ENCODE measurements around the gene SLC36A4. TPM values are rescaled to one million over a fixed set of nuclear protein-coding genes. Genes with fewer than 3 reads are reported as not detected.

Gene SLC36A4
- total and polyA plus RNA-seq, 2 of the 13 experiments (the other 11 are each of a cell fraction or from before 2014, with no cell fraction given), result 7.3 to 9.5 TPM

DNA sequence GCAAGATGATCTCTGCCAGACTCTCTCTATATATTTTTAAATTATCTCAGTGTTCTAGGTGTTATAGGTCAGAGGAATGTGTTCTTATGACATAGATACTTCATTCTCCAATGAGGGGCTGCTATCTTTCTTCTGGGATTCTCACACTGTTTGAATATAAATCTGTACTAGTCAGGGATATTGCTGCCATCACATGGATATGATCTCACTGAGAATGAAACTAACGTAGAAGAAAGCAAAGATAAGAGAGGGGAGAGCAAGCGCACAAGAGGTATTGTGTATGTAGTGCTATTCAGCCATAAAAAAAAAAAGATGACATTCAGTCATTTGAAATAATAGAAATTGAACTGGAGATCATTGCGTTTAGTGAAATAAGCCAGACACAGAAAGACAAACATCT is 42.2 kb upstream of the SLC36A4 start:
- ChIA-PET CTCF (ENCODE audit: low intra/inter-chr PET ratio, low total read pairs) (no interaction called here), POLR2A (no interaction called here)
- Histone ChIP-seq H3K79me2 (ENCODE audit: insufficient read depth, low read length) (no peaks in the 10 kb centered on the region), H3K4me1 (ENCODE audit: insufficient read depth, low read length) (no peaks in the 10 kb centered on the region), H3K4me3 (replicated peaks in 1 of 3; ENCODE audit: insufficient read depth in 1 of 3, low read depth in 2 of 3, low read length in 3 of 3) (no peak overlapping the region), H3K4me2 (ENCODE audit: low read depth, low read length) (no peak overlapping the region), H4K20me1 (ENCODE audit: insufficient read depth, low read length) (no peaks in the 10 kb centered on the region), H3K27ac (ENCODE audit: extremely low read length, insufficient read depth, low read length) (no peak overlapping the region), H3K27me3 (ENCODE audit: control insufficient read depth in 1 of 2, insufficient read depth in 2 of 2, low read length in 2 of 2) (no peaks in the 10 kb centered on the region), H2AFZ (ENCODE audit: low read length) (no peak overlapping the region), H3K36me3 (replicated peaks in 1 of 2; ENCODE audit: control insufficient read depth in 1 of 2, insufficient read depth in 2 of 2, low read length in 2 of 2) (no peaks in the 10 kb centered on the region), H3K9me3 (ENCODE audit: low read length) (no peaks in the 10 kb centered on the region), H3K9ac (ENCODE audit: insufficient read depth, low read depth, low read length) (no peak overlapping the region)
- no peak for DNase-seq (ENCODE audit: low spot score)
- in situ Hi-C loops (cut with HindIII; ENCODE audit: extremely low pct_ligation_motif_present, low pct_unique_long_range_greater_than_20kb) (loop anchor here (5.0 kb wide), 2 partner anchors 302 to 412 kb away; partner anchors contain the start of gene SMCO4), intact Hi-C loops (cut with micrococcal nuclease; ENCODE audit: unreplicated experiment) (no loop called here)
- ATAC-seq, result no peak
- 10% methylated on average over 3 of the region's 3 CpGs for WGBS (ENCODE audit: low lambda C conversion rate)
- no TSS peak for BruUV-seq (replicated peaks)
- TF ChIP-seq, protein P1, sequence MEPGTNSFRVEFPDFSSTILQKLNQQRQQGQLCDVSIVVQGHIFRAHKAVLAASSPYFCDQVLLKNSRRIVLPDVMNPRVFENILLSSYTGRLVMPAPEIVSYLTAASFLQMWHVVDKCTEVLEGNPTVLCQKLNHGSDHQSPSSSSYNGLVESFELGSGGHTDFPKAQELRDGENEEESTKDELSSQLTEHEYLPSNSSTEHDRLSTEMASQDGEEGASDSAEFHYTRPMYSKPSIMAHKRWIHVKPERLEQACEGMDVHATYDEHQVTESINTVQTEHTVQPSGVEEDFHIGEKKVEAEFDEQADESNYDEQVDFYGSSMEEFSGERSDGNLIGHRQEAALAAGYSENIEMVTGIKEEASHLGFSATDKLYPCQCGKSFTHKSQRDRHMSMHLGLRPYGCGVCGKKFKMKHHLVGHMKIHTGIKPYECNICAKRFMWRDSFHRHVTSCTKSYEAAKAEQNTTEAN (CRISPR knock-in tag; conservative IDR thresholded peaks at IDR 0.05), result no peak
- no peak for TF ChIP-seq STAG1 (CRISPR knock-in tag; IDR thresholded peaks at IDR 0.05)
- TF ChIP-seq MEIS2 (CRISPR knock-in tag; IDR thresholded peaks at IDR 0.05), result no peak
- TF ChIP-seq CBX1 (IDR thresholded peaks at IDR 0.05; ENCODE audit: low read depth), result no peak
- TF ChIP-seq ZNF367 (CRISPR knock-in tag; IDR thresholded peaks at IDR 0.05; ENCODE audit: borderline replicate concordance), result no peak
- TF ChIP-seq, protein P2, sequence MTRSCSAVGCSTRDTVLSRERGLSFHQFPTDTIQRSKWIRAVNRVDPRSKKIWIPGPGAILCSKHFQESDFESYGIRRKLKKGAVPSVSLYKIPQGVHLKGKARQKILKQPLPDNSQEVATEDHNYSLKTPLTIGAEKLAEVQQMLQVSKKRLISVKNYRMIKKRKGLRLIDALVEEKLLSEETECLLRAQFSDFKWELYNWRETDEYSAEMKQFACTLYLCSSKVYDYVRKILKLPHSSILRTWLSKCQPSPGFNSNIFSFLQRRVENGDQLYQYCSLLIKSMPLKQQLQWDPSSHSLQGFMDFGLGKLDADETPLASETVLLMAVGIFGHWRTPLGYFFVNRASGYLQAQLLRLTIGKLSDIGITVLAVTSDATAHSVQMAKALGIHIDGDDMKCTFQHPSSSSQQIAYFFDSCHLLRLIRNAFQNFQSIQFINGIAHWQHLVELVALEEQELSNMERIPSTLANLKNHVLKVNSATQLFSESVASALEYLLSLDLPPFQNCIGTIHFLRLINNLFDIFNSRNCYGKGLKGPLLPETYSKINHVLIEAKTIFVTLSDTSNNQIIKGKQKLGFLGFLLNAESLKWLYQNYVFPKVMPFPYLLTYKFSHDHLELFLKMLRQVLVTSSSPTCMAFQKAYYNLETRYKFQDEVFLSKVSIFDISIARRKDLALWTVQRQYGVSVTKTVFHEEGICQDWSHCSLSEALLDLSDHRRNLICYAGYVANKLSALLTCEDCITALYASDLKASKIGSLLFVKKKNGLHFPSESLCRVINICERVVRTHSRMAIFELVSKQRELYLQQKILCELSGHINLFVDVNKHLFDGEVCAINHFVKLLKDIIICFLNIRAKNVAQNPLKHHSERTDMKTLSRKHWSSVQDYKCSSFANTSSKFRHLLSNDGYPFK (CRISPR knock-in tag; IDR thresholded peaks at IDR 0.05; ENCODE audit: borderline replicate concordance), result no peak
- no peak for TF ChIP-seq SAP130 (CRISPR knock-in tag; IDR thresholded peaks at IDR 0.05; ENCODE audit: low read depth)
- TF ChIP-seq, protein P3, sequence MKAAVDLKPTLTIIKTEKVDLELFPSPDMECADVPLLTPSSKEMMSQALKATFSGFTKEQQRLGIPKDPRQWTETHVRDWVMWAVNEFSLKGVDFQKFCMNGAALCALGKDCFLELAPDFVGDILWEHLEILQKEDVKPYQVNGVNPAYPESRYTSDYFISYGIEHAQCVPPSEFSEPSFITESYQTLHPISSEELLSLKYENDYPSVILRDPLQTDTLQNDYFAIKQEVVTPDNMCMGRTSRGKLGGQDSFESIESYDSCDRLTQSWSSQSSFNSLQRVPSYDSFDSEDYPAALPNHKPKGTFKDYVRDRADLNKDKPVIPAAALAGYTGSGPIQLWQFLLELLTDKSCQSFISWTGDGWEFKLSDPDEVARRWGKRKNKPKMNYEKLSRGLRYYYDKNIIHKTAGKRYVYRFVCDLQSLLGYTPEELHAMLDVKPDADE (CRISPR knock-in tag; IDR thresholded peaks at IDR 0.05), result no peak
- no peak for TF ChIP-seq ZNF256 (CRISPR knock-in tag; conservative IDR thresholded peaks at IDR 0.05)
- no peak for TF ChIP-seq HMG20B (CRISPR knock-in tag; conservative IDR thresholded peaks at IDR 0.05)
- no peak for TF ChIP-seq U2AF2 (IDR thresholded peaks at IDR 0.05; ENCODE audit: low read depth, low read length)
- TF ChIP-seq ERF (CRISPR knock-in tag; IDR thresholded peaks at IDR 0.05), result no peak
- no peak for TF ChIP-seq SP4 (CRISPR knock-in tag; IDR thresholded peaks at IDR 0.05)
- TF ChIP-seq PRPF4 (IDR thresholded peaks at IDR 0.05; ENCODE audit: low read depth, low read length, poor library complexity, severe bottlenecking), result no peak
- TF ChIP-seq U2AF1 (optimal IDR thresholded peaks at IDR 0.05; ENCODE audit: low read depth, low read length), result no peak
- TF ChIP-seq ZNF326 (CRISPR knock-in tag; IDR thresholded peaks at IDR 0.05; ENCODE audit: borderline replicate concordance), result no peak
- no peak for TF ChIP-seq NFYB (CRISPR knock-in tag; IDR thresholded peaks at IDR 0.05)
- TF ChIP-seq ZNF567 (CRISPR knock-in tag; IDR thresholded peaks at IDR 0.05; ENCODE audit: borderline replicate concordance), result no peak
- no peak for FAIRE-seq

Data from HepG2 (cell line).